Stimulated activated naive CD4-positive, alpha-beta T cell treated with Interleukin-2 at 50 U/mL for 16 hours (primary cell): Measurements from ENCODE around the gene LTBP2.

Experiments used
- DNase-seq: peaks from one replicate; lab custom pipeline; 2025; lab: John Stamatoyannopoulos, UW

Gene LTBP2

GRCh38 chr14:74638066-74638465, 26.0 kb upstream of the LTBP2 start:
- DNase-seq, result no peak

DNA sequence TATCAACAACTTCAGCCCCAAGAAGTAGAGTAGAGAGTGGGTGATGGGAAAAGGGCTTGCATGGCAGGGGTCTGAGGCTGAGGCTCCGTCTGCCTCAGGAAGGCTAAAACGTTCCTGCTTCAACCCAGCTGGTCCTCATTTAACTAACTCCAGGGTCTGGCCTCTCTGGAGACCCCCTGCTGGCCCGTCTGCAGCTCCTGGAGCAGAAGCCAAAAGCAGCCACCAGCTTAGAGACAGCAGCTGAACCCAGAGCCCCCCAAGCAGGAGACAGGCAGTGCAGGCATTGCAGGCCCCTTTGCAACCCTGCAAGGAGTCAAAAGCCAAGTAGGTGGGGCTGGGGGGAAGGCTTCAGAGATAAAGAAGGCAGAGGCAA, 25.1 kb upstream of the LTBP2 start:
- no peak for DNase-seq

GRCh38 chr14:74636424-74637177, 24.6 kb upstream of the LTBP2 start:
- no peak for DNase-seq

DNA sequence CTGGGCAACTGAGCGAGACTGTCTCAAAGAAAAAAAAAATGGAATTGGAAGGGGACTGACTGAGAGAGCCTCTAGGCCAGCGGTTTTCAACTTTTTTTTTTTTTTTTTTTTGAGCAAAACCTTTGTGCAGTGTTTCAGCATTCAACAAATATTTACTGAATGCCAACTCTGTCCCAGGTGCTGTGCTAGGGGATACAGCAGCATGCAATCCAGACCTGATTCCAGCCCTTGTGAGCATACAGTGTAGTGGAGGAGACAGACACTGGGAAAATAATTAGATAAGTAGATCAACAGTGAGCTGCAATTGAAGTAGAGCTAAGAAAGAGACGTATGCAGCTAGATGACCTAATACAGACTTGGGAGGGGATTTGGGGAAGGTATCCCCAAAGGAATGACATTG, 23.8 kb upstream of the LTBP2 start:
- DNase-seq, result no peak

- no peak for DNase-seq
These were observed 22.9 kb upstream of the LTBP2 start for GRCh38 chr14:74634964-74635363.

DNA sequence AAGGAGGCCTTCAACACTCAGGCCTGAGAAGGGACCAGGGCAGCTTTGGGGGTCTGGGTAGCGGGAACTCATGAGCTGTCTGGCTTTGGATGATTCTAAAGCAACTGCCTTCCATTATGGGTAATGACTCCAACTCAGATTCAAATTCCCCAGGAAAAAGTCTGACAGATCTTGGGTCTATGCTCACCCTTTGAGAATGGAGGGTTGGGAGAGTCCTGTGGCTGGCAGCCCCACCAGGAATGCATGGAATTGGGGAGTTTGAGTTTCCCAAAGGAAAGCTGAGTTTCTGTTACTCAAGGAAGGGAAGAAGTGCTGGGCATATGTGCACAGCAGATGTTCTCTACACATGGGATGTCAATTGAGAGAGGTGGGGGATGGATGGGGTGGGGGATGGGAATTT, 22.4 kb upstream of the LTBP2 start:
- no peak for DNase-seq

GRCh38 chr14:74630881-74631690, 19.0 kb upstream of the LTBP2 start:
- DNase-seq, result no peak

- DNase-seq, result no peak
These were observed 16.4 kb upstream of the LTBP2 start for GRCh38 chr14:74628418-74628817.

DNA sequence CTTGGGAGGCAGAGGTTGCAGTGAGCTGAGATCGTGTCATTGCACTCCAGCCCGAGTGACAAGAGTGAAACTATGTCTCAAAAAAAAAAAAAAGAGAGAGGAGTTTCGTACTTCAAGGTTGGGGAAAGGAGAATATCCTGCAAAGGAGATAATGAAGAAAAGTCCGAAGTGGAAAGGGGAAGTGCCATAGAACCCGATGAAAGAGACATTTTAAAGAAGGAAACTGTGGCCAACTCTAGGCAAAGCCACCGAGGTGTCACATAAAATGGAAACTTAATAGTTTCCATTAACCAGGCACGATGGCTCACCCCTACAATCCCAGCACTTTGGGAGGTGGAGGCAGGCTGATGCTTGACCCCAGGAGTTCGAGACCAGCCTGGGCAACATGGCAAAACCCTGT, 15.0 kb upstream of the LTBP2 start:
- DNase-seq, result no peak

- no peak for DNase-seq
These were observed 10.2 kb upstream of the LTBP2 start for GRCh38 chr14:74622257-74622656.

- DNase-seq, result no peak
These were observed 9.5 kb upstream of the LTBP2 start for GRCh38 chr14:74621556-74621955.

DNA sequence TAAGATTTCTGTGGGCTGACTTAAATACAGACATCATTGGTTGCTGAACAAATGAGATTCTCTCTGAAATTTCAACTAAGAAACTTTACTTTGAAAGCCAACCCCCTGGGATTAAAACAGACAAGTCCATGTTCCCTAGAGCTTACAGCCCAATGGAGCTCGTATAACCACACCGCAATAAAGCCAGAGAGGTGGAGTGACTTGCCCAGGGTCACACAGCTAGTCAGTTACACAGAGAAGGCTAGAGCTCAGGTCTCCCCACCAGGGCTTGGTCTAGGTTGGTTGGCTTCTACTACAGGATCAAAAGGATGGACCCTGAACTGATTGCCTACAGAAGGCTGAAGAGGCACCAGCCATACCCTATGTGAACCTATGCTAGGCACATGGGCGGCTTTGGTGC, 8.9 kb upstream of the LTBP2 start:
- DNase-seq, result no peak

- DNase-seq, result peak; percentile 21
These were observed 8.5 kb upstream of the LTBP2 start for GRCh38 chr14:74620497-74620921.

GRCh38 chr14:74619672-74620131, 7.7 kb upstream of the LTBP2 start:
- no peak for DNase-seq

DNA sequence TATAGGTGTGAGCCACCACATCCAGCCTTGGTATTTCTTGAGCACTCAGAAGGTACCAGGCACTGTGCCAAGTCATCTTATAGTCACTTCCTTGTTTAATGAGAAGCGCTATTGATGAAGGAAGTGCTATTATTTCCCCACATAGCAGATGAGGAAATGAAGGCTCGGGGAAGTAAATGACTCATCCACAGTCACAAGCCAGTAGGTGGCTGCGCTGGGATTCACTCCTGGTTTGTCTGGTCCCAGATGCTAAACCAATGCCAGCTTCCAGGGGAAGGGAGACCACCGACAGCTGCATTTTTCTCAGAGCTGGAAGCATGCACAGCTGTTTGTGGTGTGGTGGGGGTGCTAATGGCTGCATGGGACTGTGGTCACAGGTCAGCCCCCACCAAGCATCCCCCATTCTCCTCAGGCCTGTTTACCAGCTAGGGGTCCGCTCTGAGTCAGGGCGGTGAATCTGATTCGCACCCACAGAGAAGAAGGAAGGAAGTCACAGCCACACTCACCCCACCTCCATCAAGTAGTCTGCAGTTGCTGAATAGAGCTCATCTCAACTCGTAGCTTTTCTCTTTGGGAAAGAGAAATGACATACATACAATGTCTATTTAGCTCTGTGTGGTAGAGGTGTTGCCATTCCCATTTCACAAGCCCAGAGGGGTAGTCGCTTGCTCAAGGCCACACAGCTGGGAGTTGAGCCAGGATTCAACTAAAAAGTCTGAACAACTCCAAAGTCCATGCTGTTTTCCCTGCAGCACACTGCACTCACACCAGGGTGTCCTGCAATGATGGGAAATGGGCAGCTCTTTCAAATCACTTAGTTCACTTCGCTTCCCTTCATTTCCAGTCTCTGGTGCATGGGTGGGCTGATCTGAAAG, 6.3 kb upstream of the LTBP2 start:
- peak; percentile 67 for DNase-seq

DNA sequence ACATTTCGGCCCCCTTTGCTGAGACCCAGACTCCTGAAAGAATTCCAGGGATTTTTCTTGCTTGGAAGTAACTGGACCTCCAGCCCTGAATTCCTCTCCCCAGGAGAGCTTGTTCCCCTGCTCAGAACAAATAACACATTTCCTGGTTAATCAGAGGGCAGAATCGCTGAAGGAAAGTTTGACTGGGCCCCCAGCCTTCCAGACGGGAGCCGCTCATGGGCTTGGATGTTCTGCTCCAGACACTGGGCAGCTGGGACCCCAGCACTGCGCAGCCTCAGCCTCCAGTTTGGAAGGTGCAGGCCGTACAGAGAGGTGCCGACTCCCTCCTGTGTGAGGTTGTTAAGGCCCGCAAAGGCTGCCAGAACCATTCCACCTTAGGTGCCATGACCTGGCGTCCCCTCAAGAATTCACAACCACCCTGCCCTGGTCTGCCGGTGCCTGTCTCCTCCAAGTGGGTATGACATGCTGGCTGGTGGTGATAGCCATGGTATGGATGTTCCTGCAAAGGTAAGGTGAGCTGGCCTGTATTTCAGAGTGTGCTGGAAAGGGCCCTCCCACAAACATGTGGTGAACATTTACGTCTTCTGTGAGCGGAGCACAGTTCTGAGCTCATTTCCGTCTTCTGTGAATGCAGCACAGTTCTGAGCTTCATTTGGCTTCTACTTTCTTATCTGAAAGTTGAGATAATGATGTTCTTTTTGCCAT, 5.1 kb upstream of the LTBP2 start:
- no peak for DNase-seq

DNA sequence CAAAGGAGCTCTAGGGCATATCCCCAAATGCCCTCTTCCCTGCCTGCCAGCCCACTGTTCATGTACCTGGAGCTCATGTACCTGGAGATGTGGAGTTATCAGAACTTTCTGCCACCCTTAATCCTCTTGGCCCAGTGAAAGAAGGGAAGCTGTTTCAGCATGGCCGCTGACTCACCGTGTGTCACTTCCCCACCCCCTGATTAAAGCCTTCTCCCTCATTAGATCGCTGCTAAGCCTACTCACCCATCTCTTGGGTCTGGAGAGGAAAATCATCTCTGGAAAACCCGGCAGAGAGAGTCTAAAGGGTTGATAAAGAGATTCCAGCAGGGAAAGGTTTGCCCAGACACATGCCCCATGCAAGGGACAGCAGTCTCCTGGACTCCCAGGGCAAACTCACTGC, 4.5 kb upstream of the LTBP2 start:
- no peak for DNase-seq

GRCh38 chr14:74615735-74616134, 3.7 kb upstream of the LTBP2 start:
- DNase-seq, result no peak

- DNase-seq, result no peak
These were observed 2.8 kb upstream of the LTBP2 start for GRCh38 chr14:74614508-74615495.

DNA sequence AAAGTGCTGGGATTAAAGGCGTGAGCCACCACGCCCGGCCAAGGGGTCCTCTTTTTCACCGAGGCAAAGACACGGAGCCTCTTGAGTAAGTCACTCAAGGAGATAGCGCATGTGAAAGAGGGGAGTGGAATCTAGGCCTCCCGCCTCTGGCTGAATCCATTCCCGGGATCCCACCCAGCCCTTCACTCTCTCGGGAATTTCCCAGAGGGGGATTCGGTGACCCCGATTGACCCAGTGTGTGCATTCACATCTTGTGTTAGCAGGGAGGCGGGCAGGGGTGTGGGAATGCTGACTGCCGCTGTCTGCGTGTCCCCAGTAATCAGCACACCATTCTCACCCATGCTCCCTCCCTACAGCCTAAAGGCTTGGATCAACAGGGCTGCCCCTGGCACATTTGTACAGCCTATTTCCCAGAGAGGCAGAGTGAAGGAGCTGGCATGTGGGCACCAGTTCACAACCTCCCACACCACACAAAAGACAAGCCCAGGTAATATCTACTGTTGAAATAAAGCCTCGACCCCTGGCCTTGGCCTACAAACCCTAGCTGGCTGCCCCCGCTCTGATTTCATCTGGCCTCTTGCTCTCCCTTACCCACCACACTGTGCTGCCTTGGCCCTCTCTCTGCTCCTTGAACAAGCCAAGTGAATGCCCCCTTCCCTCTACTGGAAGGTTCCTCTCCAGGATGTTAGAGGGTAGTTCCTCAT, 1.3 kb upstream of the LTBP2 start:
- DNase-seq, result no peak
